ENCODE measurements around the gene PALLD. TPM values are rescaled to one million over a fixed set of nuclear protein-coding genes. Genes with fewer than 3 reads are reported as not detected.

PALLD gene
- total RNA-seq, 1 donor from 2014 or later: 179 TPM

GRCh38 chr4:168522829-168523489 lies 26.1 kb downstream of the PALLD start:
- no peaks in the 10 kb centered on the region for H3K4me1 ChIP-seq
- H3K9me3 ChIP-seq: no peaks in the 10 kb centered on the region
- no peaks in the 10 kb centered on the region for H3K36me3 ChIP-seq
- H3K27ac ChIP-seq: no peak overlapping the region
- DNase-seq (no peak), ATAC-seq (no peak)
- H3K27me3 ChIP-seq: no peaks in the 10 kb centered on the region
- no peak overlapping the region for H3K4me3 ChIP-seq
- TF ChIP-seq CTCF (IDR thresholded peaks at IDR 0.05): no peak
- intact Hi-C loops (cut with DNase I): no loop called here

- TF ChIP-seq CTCF (IDR thresholded peaks at IDR 0.05): no peak
- H3K9me3 ChIP-seq: no peaks in the 10 kb centered on the region
- no peak for DNase-seq
- no peaks in the 10 kb centered on the region for H3K4me1 ChIP-seq
- H3K27me3 ChIP-seq: no peaks in the 10 kb centered on the region
- intact Hi-C loops (cut with DNase I): no loop called here
- H3K36me3 ChIP-seq: no peaks in the 10 kb centered on the region
- ATAC-seq: no peak
- no peak overlapping the region for H3K27ac ChIP-seq
- no peak overlapping the region for H3K4me3 ChIP-seq
Observed at GRCh38 chr4:168524006-168524405, 27.2 kb downstream of the PALLD start.

- ATAC-seq: no peak
- Histone ChIP-seq H3K27ac (no peak overlapping the region), H3K4me1 (no peaks in the 10 kb centered on the region), H3K4me3 (no peak overlapping the region), H3K36me3 (no peaks in the 10 kb centered on the region), H3K27me3 (no peaks in the 10 kb centered on the region), H3K9me3 (no peaks in the 10 kb centered on the region)
- no peak for DNase-seq
- TF ChIP-seq CTCF (IDR thresholded peaks at IDR 0.05): no peak
- intact Hi-C loops (cut with DNase I): no loop called here
Observed at GRCh38 chr4:168524897-168525296, 28.0 kb downstream of the PALLD start.

- intact Hi-C loops (cut with DNase I): no loop called here
- no peak overlapping the region for H3K27ac ChIP-seq
- H3K36me3 ChIP-seq: no peaks in the 10 kb centered on the region
- ATAC-seq (no peak), DNase-seq (no peak)
- no peaks in the 10 kb centered on the region for H3K27me3 ChIP-seq
- H3K9me3 ChIP-seq: no peaks in the 10 kb centered on the region
- H3K4me3 ChIP-seq: no peak overlapping the region
- no peaks in the 10 kb centered on the region for H3K4me1 ChIP-seq
- TF ChIP-seq CTCF (IDR thresholded peaks at IDR 0.05): no peak
Observed at GRCh38 chr4:168527560-168527959, 30.7 kb downstream of the PALLD start.

GRCh38 chr4:168528131-168528949 lies 31.5 kb downstream of the PALLD start:
- Histone ChIP-seq H3K4me3 (no peak overlapping the region), H3K27me3 (no peaks in the 10 kb centered on the region), H3K36me3 (no peaks in the 10 kb centered on the region), H3K9me3 (no peaks in the 10 kb centered on the region), H3K27ac (no peak overlapping the region), H3K4me1 (no peaks in the 10 kb centered on the region)
- DNase-seq: no peak
- intact Hi-C loops (cut with DNase I): no loop called here
- no peak for TF ChIP-seq CTCF (IDR thresholded peaks at IDR 0.05)
- no peak for ATAC-seq

All from upper lobe of right lung (tissue), 1 donor.